Panc1 (cell line): ENCODE data around the gene C1orf141. TPM values are rescaled to one million over a fixed set of nuclear protein-coding genes. Genes with fewer than 3 reads are reported as not detected.

Experiments
- ATAC-seq: fragments of 200-7000 bp; cut with Tn5 transposase; 2 replicates; pipeline ENCODE4 v1.9.1; 2020; ENCODE audit warnings: mild to moderate bottlenecking, moderate library complexity
- BruUV-seq: library from RNA; stranded (reverse); fragments of 400-500 nt; replicated peaks from 2 replicates; lab custom pipeline; 2021; lab: Mats Ljungman, UMichigan
- CTCF ChIA-PET: fragments of 300-600 bp; sonication (Branson Sonifier 250); formaldehyde crosslinking; loops from one replicate; lab custom pipeline; 2022; ENCODE audit warnings: antibody characterized with exemption; lab: Charles Lee
- POLR2A ChIA-PET: fragments of 300-600 bp; sonication (Branson Sonifier 250); formaldehyde crosslinking; loops from one replicate; lab custom pipeline; 2022; ENCODE audit warnings: antibody characterized with exemption; lab: Charles Lee
- DNase-seq: peaks from one replicate; pipeline ENCODE4 v3.0.0-alpha.2; 2010; ENCODE audit warnings: low read depth, low spot score
- H3K27ac ChIP-seq: 2 replicates; pipeline ENCODE4 v1.5.1; 2011; ENCODE audit warnings: mild to moderate bottlenecking, low read length, inconsistent platforms
- H3K27me3 ChIP-seq: fragments of 200-500 bp; sonication (Bioruptor generic); 2 replicates; pipeline ENCODE4 v1.6.0; 2014; ENCODE audit warnings: low read length, inconsistent platforms; ENCODE audit not compliant: control insufficient read depth, insufficient read depth
- H3K36me3 ChIP-seq: fragments of 200-500 bp; sonication (Bioruptor generic); 2 replicates; pipeline ENCODE4 v1.5.1; 2014; ENCODE audit warnings: inconsistent platforms, mild to moderate bottlenecking, low read length, moderate library complexity; ENCODE audit not compliant: control insufficient read depth, insufficient read depth
- H3K4me1 ChIP-seq: 2 replicates; pipeline ENCODE4 v1.5.1; 2011; ENCODE audit warnings: inconsistent platforms, mild to moderate bottlenecking, low read length, moderate library complexity; ENCODE audit not compliant: control insufficient read depth, insufficient read depth
- H3K4me3 ChIP-seq, 2 experiments: 2 replicates each; pipeline ENCODE4 v1.5.1; 2011 to 2012; ENCODE audit warnings: low read depth in 2 of 2, low read length in 2 of 2, mild to moderate bottlenecking in 2 of 2, inconsistent platforms in 1 of 2, moderate library complexity in 1 of 2
- H3K9me3 ChIP-seq: fragments of 200-500 bp; sonication (Bioruptor generic); 2 replicates; pipeline ENCODE4 v1.5.1; 2014; ENCODE audit warnings: low read depth, mild to moderate bottlenecking, inconsistent platforms, low read length, moderate library complexity; ENCODE audit not compliant: control insufficient read depth, insufficient read depth
- POLR2AphosphoS5 ChIP-seq: IDR thresholded peaks from 2 replicates; pipeline ENCODE4 v1.6.1; 2012; ENCODE audit warnings: mild to moderate bottlenecking, low read depth, low read length, moderate library complexity
- SIN3A ChIP-seq: IDR thresholded peaks from 2 replicates; pipeline ENCODE4 v1.6.1; 2012; ENCODE audit warnings: low read depth, mild to moderate bottlenecking, low read length, moderate library complexity, borderline replicate concordance; ENCODE audit not compliant: insufficient read depth
- TCF7L2 ChIP-seq: IDR thresholded peaks from 2 replicates; pipeline ENCODE4 v1.6.1; 2011; ENCODE audit warnings: mild to moderate bottlenecking, low read depth, low read length, inconsistent platforms
- in situ Hi-C: cut with HindIII; loops from 2 replicates; pipeline ENCODE4 v1.10.0; 2016; ENCODE audit warnings: low sequenced_read_pairs, low pct_unique_long_range_greater_than_20kb
- intact Hi-C: fragments of 100-400 bp; cut with micrococcal nuclease; formaldehyde crosslinking; loops from one replicate; pipeline ENCODE4 v1.10.0; 2022; ENCODE audit not compliant: unreplicated experiment
- total RNA-seq: library from RNA; stranded (reverse); gene quantifications from one replicate; pipeline ENCODE4 v1.2.1, GENCODE V29; 2021; ENCODE audit not compliant: unreplicated experiment
- TF ChIP-seq, protein P1 (sequence below): fragments of 450-650 bp; IDR thresholded peaks from 2 replicates; pipeline ENCODE4 v1.5.1; 2017; ENCODE audit warnings: mild to moderate bottlenecking
- TF ChIP-seq, protein P2 (sequence below), 2 experiments: IDR thresholded peaks; 2 replicates each; pipeline ENCODE4 v1.6.1; 2011 to 2012; ENCODE audit warnings: low read depth in 2 of 2, control low read depth in 1 of 2, low read length in 1 of 2, mild to moderate bottlenecking in 1 of 2, moderate library complexity in 1 of 2; ENCODE audit not compliant: insufficient read depth in 1 of 2

C1orf141 gene
- total RNA-seq, 1 experiment from 2014 or later = not detected

DNA sequence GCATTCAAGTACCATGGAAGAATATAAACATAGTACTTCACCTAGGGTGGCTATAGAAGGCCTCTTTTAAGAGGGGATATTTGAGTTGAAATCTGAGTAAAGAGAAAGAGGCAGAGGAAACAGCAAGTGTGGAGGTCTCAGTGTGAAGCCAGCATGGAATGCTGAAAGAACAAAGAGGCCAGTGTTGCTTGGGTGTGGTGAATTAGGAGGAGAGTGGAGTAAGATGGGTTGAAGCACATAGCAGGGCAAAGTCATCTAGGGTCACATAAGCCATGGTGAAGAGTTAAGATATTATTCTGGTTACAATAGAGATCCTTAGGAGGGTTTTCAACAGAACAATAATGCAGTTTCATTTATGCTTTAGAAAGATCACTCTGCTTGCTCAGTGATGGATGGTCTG lies 37.5 kb downstream of the C1orf141 start:
- CTCF ChIA-PET = no interaction called here

DNA sequence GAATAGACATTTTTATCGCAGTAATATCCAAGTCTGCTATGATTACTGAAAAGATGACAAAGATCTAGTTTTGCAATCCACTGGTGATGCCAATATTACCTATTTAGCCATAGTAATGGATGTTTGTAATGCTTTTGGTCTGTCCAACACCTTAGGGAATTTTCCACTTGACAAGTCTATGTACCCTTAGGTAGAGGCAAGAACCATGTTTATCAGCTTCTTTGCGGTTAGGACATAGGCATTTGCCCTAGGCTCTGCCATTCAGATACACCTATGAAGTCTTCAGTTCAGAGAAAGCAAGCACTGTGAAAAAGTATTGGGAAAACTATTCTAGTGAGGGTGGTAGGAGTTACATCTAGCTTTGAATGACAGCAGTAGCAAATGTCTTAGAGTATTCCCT lies 40.6 kb downstream of the C1orf141 start:
- BruUV-seq = no TSS peak
- ATAC-seq (no peak), DNase-seq (no peak)
- Histone ChIP-seq H3K27ac (no peak overlapping the region), H3K9me3 (no peaks in the 10 kb centered on the region), H3K4me1 (no peaks in the 10 kb centered on the region), H3K27me3 (peaks cover 8% of the 10 kb centered on the region), H3K36me3 (no peaks in the 10 kb centered on the region), H3K4me3 (no peak overlapping the region)
- TF ChIP-seq SIN3A (no peak), TCF7L2 (no peak), POLR2AphosphoS5 (no peak)
- TF ChIP-seq, protein P1, sequence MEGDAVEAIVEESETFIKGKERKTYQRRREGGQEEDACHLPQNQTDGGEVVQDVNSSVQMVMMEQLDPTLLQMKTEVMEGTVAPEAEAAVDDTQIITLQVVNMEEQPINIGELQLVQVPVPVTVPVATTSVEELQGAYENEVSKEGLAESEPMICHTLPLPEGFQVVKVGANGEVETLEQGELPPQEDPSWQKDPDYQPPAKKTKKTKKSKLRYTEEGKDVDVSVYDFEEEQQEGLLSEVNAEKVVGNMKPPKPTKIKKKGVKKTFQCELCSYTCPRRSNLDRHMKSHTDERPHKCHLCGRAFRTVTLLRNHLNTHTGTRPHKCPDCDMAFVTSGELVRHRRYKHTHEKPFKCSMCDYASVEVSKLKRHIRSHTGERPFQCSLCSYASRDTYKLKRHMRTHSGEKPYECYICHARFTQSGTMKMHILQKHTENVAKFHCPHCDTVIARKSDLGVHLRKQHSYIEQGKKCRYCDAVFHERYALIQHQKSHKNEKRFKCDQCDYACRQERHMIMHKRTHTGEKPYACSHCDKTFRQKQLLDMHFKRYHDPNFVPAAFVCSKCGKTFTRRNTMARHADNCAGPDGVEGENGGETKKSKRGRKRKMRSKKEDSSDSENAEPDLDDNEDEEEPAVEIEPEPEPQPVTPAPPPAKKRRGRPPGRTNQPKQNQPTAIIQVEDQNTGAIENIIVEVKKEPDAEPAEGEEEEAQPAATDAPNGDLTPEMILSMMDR = no peak
- TF ChIP-seq, protein P2, sequence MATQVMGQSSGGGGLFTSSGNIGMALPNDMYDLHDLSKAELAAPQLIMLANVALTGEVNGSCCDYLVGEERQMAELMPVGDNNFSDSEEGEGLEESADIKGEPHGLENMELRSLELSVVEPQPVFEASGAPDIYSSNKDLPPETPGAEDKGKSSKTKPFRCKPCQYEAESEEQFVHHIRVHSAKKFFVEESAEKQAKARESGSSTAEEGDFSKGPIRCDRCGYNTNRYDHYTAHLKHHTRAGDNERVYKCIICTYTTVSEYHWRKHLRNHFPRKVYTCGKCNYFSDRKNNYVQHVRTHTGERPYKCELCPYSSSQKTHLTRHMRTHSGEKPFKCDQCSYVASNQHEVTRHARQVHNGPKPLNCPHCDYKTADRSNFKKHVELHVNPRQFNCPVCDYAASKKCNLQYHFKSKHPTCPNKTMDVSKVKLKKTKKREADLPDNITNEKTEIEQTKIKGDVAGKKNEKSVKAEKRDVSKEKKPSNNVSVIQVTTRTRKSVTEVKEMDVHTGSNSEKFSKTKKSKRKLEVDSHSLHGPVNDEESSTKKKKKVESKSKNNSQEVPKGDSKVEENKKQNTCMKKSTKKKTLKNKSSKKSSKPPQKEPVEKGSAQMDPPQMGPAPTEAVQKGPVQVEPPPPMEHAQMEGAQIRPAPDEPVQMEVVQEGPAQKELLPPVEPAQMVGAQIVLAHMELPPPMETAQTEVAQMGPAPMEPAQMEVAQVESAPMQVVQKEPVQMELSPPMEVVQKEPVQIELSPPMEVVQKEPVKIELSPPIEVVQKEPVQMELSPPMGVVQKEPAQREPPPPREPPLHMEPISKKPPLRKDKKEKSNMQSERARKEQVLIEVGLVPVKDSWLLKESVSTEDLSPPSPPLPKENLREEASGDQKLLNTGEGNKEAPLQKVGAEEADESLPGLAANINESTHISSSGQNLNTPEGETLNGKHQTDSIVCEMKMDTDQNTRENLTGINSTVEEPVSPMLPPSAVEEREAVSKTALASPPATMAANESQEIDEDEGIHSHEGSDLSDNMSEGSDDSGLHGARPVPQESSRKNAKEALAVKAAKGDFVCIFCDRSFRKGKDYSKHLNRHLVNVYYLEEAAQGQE (IDR thresholded peaks at IDR 0.05; ENCODE audit: insufficient read depth in 1 of 2, low read depth in 2 of 2, low read length in 1 of 2) = no peak
- intact Hi-C loops = no loop called here
- POLR2A ChIA-PET = no interaction called here
- CTCF ChIA-PET = no interaction called here
- in situ Hi-C loops = no loop called here

More for the DNA sequence above, 37.5 kb downstream of the C1orf141 start:
- TF ChIP-seq SIN3A (no peak), POLR2AphosphoS5 (no peak), TCF7L2 (no peak)
- TF ChIP-seq, protein P1 = no peak
- TF ChIP-seq, protein P2 (IDR thresholded peaks at IDR 0.05; ENCODE audit: insufficient read depth in 1 of 2, low read depth in 2 of 2, low read length in 1 of 2) = no peak
- H3K27ac ChIP-seq = no peak overlapping the region
- POLR2A ChIA-PET = no interaction called here
- H3K9me3 ChIP-seq = no peaks in the 10 kb centered on the region
- in situ Hi-C loops (no loop called here), intact Hi-C loops (no loop called here)
- H3K36me3 ChIP-seq = no peaks in the 10 kb centered on the region
- no peak overlapping the region for H3K4me3 ChIP-seq
- ATAC-seq = no peak
- no peaks in the 10 kb centered on the region for H3K4me1 ChIP-seq
- no TSS peak for BruUV-seq
- no peak for DNase-seq
- peaks cover 8% of the 10 kb centered on the region for H3K27me3 ChIP-seq
